ENCODE data around the gene TMEM175. TPM values are rescaled to one million over a fixed set of nuclear protein-coding genes. Genes with fewer than 3 reads are reported as not detected.
A peak's percentile ranks its signal among the peaks of the same experiment; 100 is the strongest.

The TMEM175 gene
- total RNA-seq, 2 experiments from 2014 or later: 51.3 to 57.7 TPM

GRCh38 chr4:960140-960635 lies 27.9 kb downstream of the TMEM175 start:
- Mint-ChIP-seq H3K27ac (no peak overlapping the region), H3K27me3 (no peaks in the 10 kb centered on the region), H3K9me3 (no peaks in the 10 kb centered on the region), H3K4me1 (ENCODE audit: low read depth) (no peaks in the 10 kb centered on the region), H3K36me3 (ENCODE audit: low read depth) (peaks cover 25% of the 10 kb centered on the region), H3K4me3 (no peak overlapping the region)
- CTCF ChIA-PET: no interaction called here
- no peaks in the 10 kb centered on the region for H3K4me1 ChIP-seq (ENCODE audit: insufficient read depth, low read length)
- DNase-seq (peak in 1 of 14 experiments; percentile 15), ATAC-seq (ENCODE audit: poor library complexity) (no peak)
- H3K27ac ChIP-seq (ENCODE audit: low read depth in 1 of 2, low read length in 2 of 2): no peak overlapping the region
- TF ChIP-seq CTCF (IDR thresholded peaks at IDR 0.05): no peak
- peaks cover 13% of the 10 kb centered on the region for H3K36me3 ChIP-seq (ENCODE audit: insufficient read depth, low read length)
- no peaks in the 10 kb centered on the region for H3K27me3 ChIP-seq (ENCODE audit: control insufficient read depth in 1 of 2, insufficient read depth in 2 of 2, low read length in 2 of 2)
- no peak overlapping the region for H3K4me3 ChIP-seq (ENCODE audit: low read length)
- POLR2A ChIA-PET: no interaction called here
- H3K9me3 ChIP-seq (ENCODE audit: control insufficient read depth in 1 of 2, insufficient read depth in 1 of 2, low read length in 2 of 2): peaks cover 0 to 6% of the 10 kb centered on the region in 2 experiments
- intact Hi-C loops (cut with DNase I, micrococcal nuclease): no loop called here

- no peak for ATAC-seq (ENCODE audit: poor library complexity)
- H3K27me3 Mint-ChIP-seq: no peaks in the 10 kb centered on the region
- no peak overlapping the region for H3K27ac Mint-ChIP-seq
- CTCF ChIA-PET: no interaction called here
- TF ChIP-seq CTCF (IDR thresholded peaks at IDR 0.05): no peak
- Histone ChIP-seq H3K27ac (ENCODE audit: low read depth in 1 of 2, low read length in 2 of 2) (no peak overlapping the region), H3K4me1 (ENCODE audit: insufficient read depth, low read length) (no peaks in the 10 kb centered on the region), H3K9me3 (ENCODE audit: control insufficient read depth in 1 of 2, insufficient read depth in 1 of 2, low read length in 2 of 2) (peaks cover 0 to 6% of the 10 kb centered on the region in 2 experiments), H3K27me3 (ENCODE audit: control insufficient read depth in 1 of 2, insufficient read depth in 2 of 2, low read length in 2 of 2) (no peaks in the 10 kb centered on the region), H3K4me3 (ENCODE audit: low read length) (no peak overlapping the region), H3K36me3 (ENCODE audit: insufficient read depth, low read length) (peaks cover 13% of the 10 kb centered on the region)
- intact Hi-C loops (cut with DNase I, micrococcal nuclease): no loop called here
- no peak overlapping the region for H3K4me3 Mint-ChIP-seq
- H3K4me1 Mint-ChIP-seq (ENCODE audit: low read depth): no peaks in the 10 kb centered on the region
- DNase-seq: peak in 1 of 14 experiments; percentile 14
- H3K9me3 Mint-ChIP-seq: no peaks in the 10 kb centered on the region
- H3K36me3 Mint-ChIP-seq (ENCODE audit: low read depth): peaks cover 25% of the 10 kb centered on the region
- POLR2A ChIA-PET: no interaction called here
These were observed 28.5 kb downstream of the TMEM175 start for GRCh38 chr4:960636-961350.

- Mint-ChIP-seq H3K27ac (no peak overlapping the region), H3K4me1 (ENCODE audit: low read depth) (no peaks in the 10 kb centered on the region), H3K9me3 (no peaks in the 10 kb centered on the region), H3K4me3 (no peak overlapping the region), H3K36me3 (ENCODE audit: low read depth) (peaks cover 25% of the 10 kb centered on the region), H3K27me3 (no peaks in the 10 kb centered on the region)
- ChIA-PET POLR2A (no interaction called here), CTCF (no interaction called here)
- Histone ChIP-seq H3K4me3 (ENCODE audit: low read length) (no peak overlapping the region), H3K36me3 (ENCODE audit: insufficient read depth, low read length) (peaks cover 13% of the 10 kb centered on the region), H3K27ac (ENCODE audit: low read depth in 1 of 2, low read length in 2 of 2) (no peak overlapping the region), H3K9me3 (ENCODE audit: control insufficient read depth in 1 of 2, insufficient read depth in 1 of 2, low read length in 2 of 2) (peaks cover 0 to 6% of the 10 kb centered on the region in 2 experiments), H3K27me3 (ENCODE audit: control insufficient read depth in 1 of 2, insufficient read depth in 2 of 2, low read length in 2 of 2) (no peaks in the 10 kb centered on the region), H3K4me1 (ENCODE audit: insufficient read depth, low read length) (no peaks in the 10 kb centered on the region)
- TF ChIP-seq CTCF (IDR thresholded peaks at IDR 0.05): no peak
- intact Hi-C loops (cut with DNase I, micrococcal nuclease): no loop called here
- peak in 1 of 14 experiments; percentile 17 for DNase-seq
- ATAC-seq (ENCODE audit: poor library complexity): no peak
These were observed 29.3 kb downstream of the TMEM175 start for GRCh38 chr4:961351-962230.

Measured in CD4-positive, alpha-beta T cell (primary cell).